Pancreas (tissue), 10 donors: Measurements from ENCODE around the gene EPM2AIP1. TPM values are rescaled to one million over a fixed set of nuclear protein-coding genes. Genes with fewer than 3 reads are reported as not detected.

Experiments used
- ATAC-seq, 4 donors: fragments of 200-7000 bp; cut with Tn5 transposase; one replicate each; pipeline versions ENCODE4 v1.8.0 to v1.9.1; 2020; ENCODE audit warnings: mild to moderate bottlenecking in 4 of 4, moderate library complexity in 4 of 4
- DNase-seq, 6 donors: peaks; one replicate each; pipeline ENCODE4 v3.0.0-alpha.2; 2020
- FAIRE-seq: peaks from 2 replicates; lab custom pipeline; 2012; peaks lifted over from hg19 to GRCh38; lab: Jason Lieb, UNC
- H3K27ac ChIP-seq, 4 donors: fragments of 200-600 bp; sonication (generic); 1 replicate in 3 of 4; 2 replicates in 1 of 4; pipeline versions ENCODE4 v1.5.0 to v1.8.0; 2020
- H3K27me3 ChIP-seq, 4 donors: fragments of 200-600 bp; one replicate each; pipeline ENCODE4 v1.8.0; 2021
- H3K36me3 ChIP-seq, 3 donors: fragments of 200-600 bp; sonication (generic) in 1 of 3; one replicate each; pipeline versions ENCODE4 v1.5.0 to v1.8.0; 2020 to 2021
- H3K4me1 ChIP-seq, 3 donors: fragments of 200-600 bp; one replicate each; pipeline ENCODE4 v1.8.0; 2021
- H3K4me3 ChIP-seq, 4 donors: fragments of 200-600 bp; sonication (generic) in 2 of 4; one replicate each; pipeline versions ENCODE4 v1.5.0 to v1.8.0; 2020 to 2021
- H3K9me3 ChIP-seq, 4 donors: fragments of 200-600 bp; one replicate each; pipeline ENCODE4 v1.8.0; 2021
- CTCF ChIP-seq, 4 donors: fragments of 200-600 bp; sonication (generic) in 3 of 4; IDR thresholded peaks; one replicate each; pipeline versions ENCODE4 v1.5.0 to v1.8.0; 2021; ENCODE audit warnings: antibody characterized with exemption in 4 of 4
- WGBS, 2 donors: extraction: QIAGEN DNeasy Blood & Tissue Kit; methylation state at CpG; one replicate each; pipeline ENCODE4 v1.1.7; 2013; 5-methylcytosine and 5-hydroxymethylcytosine counted together
- intact Hi-C, 3 donors: fragments of 100-400 bp; cut with DNase I; formaldehyde crosslinking; loops; one replicate each; pipeline versions ENCODE4 v1.11.1 to v1.14.2; 2022
- polyA plus RNA-seq, 2 donors: library from polyadenylated mRNA; stranded (reverse); fragments of 200-250 nt; gene quantifications; one replicate each; pipeline ENCODE4 v1.2.3, GENCODE V29; 2013
- total RNA-seq, 6 donors: library from RNA; stranded (reverse); fragmentation: NEBNext Ultra II Directional in 4 of 6; extraction: Animal tissue kit (Norgen Biotek cat#: 25700) in 4 of 6; gene quantifications; one replicate each; pipeline versions ENCODE4 v1.2.1 to v1.2.4, GENCODE V29; 2021 to 2023
- donor health status: healthy with polysubstance abuse.
- donor health status: DM: no; HTN: no; CAD: no; lungs with moderate emphysema.
- donor health status: DM: no; HTN: no; CAD: no.
- donor health status: control.
- donor health status: control.
- donor health status: Bipolar disorder and iron deficiency.
- donor health status: DM: yes; HTN: yes; CAD: no.
- donor health status: DM: no; HTN: no; CAD: no.
- donor health status: DM: no; HTN: no; CAD: no.
- donor health status: DM: yes; HTN: yes; CAD: no.

EPM2AIP1 gene
- total and polyA plus RNA-seq, 8 donors: 2.9 to 8.7 (median 6.2) TPM

- no peaks in the 10 kb centered on the region for H3K36me3 ChIP-seq
- no peak for TF ChIP-seq CTCF (IDR thresholded peaks at IDR 0.05)
- intact Hi-C loops: no loop called here
- peak within 1 kb of the TSS in 3 of 4 donors; percentile 22 to 52 (median 31) for H3K27ac ChIP-seq
- peak within 1 kb of the TSS; percentile 66 to 85 (median 70) for H3K4me3 ChIP-seq
- peaks cover 0 to 4% (median 0%) of the 10 kb centered on the region in 3 donors for H3K4me1 ChIP-seq
- no peak for FAIRE-seq
- no peaks in the 10 kb centered on the region for H3K9me3 ChIP-seq
- H3K27me3 ChIP-seq: no peaks in the 10 kb centered on the region
- WGBS, 2 donors: 3% methylated on average over 62 to 68 of the region's 68 CpGs
- ATAC-seq: peak; percentile 67 to 69 (median 68)
- peak; percentile 25 to 76 (median 49) for DNase-seq
Observed at GRCh38 chr3:36944641-36945270, 48.2 kb downstream of the EPM2AIP1 start, which contains the start of gene TRANK1. Gene TRANK1 (minus strand): TSS chr3:36945054. CDS start chr3:36944809, 245 bp downstream.

GRCh38 chr3:36944012-36944640 lies 48.8 kb downstream of the EPM2AIP1 start:
- intact Hi-C loops: no loop called here
- no peak for FAIRE-seq
- H3K4me3 ChIP-seq: peak overlapping the region; percentile 66 to 85 (median 70)
- peaks cover 0 to 4% (median 0%) of the 10 kb centered on the region in 3 donors for H3K4me1 ChIP-seq
- no peaks in the 10 kb centered on the region for H3K27me3 ChIP-seq
- peak; percentile 76 to 90 (median 86) for ATAC-seq
- TF ChIP-seq CTCF (IDR thresholded peaks at IDR 0.05): no peak
- H3K27ac ChIP-seq: peak overlapping the region in 3 of 4 donors; percentile 22 to 52 (median 31)
- 0 to 1% methylated on average over 53 to 56 of the region's 56 CpGs for WGBS, 2 donors
- no peaks in the 10 kb centered on the region for H3K36me3 ChIP-seq
- H3K9me3 ChIP-seq: no peaks in the 10 kb centered on the region
- peak; percentile 58 to 85 (median 67) for DNase-seq

- ATAC-seq (no peak), DNase-seq (no peak), FAIRE-seq (no peak)
- no peaks in the 10 kb centered on the region for H3K36me3 ChIP-seq
- no peak for TF ChIP-seq CTCF (IDR thresholded peaks at IDR 0.05)
- H3K27me3 ChIP-seq: no peaks in the 10 kb centered on the region
- H3K9me3 ChIP-seq: no peaks in the 10 kb centered on the region
- intact Hi-C loops: no loop called here
- peak overlapping the region; percentile 66 to 85 (median 70) for H3K4me3 ChIP-seq
- peaks cover 0 to 4% (median 0%) of the 10 kb centered on the region in 3 donors for H3K4me1 ChIP-seq
- peak overlapping the region in 1 of 4 donors; percentile 22 for H3K27ac ChIP-seq
- WGBS, 2 donors: 39 to 54% methylated on average over 10 of the region's 10 CpGs
Observed at GRCh38 chr3:36943601-36944000, 49.3 kb downstream of the EPM2AIP1 start.

- Histone ChIP-seq H3K36me3 (no peaks in the 10 kb centered on the region), H3K9me3 (no peaks in the 10 kb centered on the region), H3K27ac (no peak overlapping the region), H3K27me3 (no peaks in the 10 kb centered on the region), H3K4me3 (no peak overlapping the region), H3K4me1 (peaks cover 0 to 4% (median 0%) of the 10 kb centered on the region in 3 donors)
- no peak for TF ChIP-seq CTCF (IDR thresholded peaks at IDR 0.05)
- intact Hi-C loops: no loop called here
- 97 to 99% methylated on average over 21 of the region's 21 CpGs for WGBS, 2 donors
- FAIRE-seq (no peak), DNase-seq (peak in 1 of 6 donors; percentile 3), ATAC-seq (no peak)
Observed at GRCh38 chr3:36942638-36943248, 50.2 kb downstream of the EPM2AIP1 start.
